Measurements from ENCODE around the gene GSTCD. TPM values are rescaled to one million over a fixed set of nuclear protein-coding genes. Genes with fewer than 3 reads are reported as not detected.

The GSTCD gene
- total and polyA plus RNA-seq, 9 of the 15 experiments (the other 6 are each of a cell fraction or from before 2014, with no cell fraction given), result 4.5 to 36.3 (median 16.0) TPM

GRCh38 chr4:105751718-105752299, 43.2 kb downstream of the GSTCD start:
- no peak for FAIRE-seq
- intact Hi-C loops (cut with micrococcal nuclease) (no loop called here), in situ Hi-C loops (cut with MboI) (no loop called here)
- H3K79me2 ChIP-seq (ENCODE audit: control insufficient read depth, insufficient read depth, low read length), result no peaks in the 10 kb centered on the region
- no peak overlapping the region for H2AFZ ChIP-seq (ENCODE audit: low read depth, low read length)
- H3K9me1 ChIP-seq (ENCODE audit: control insufficient read depth, insufficient read depth, low read length), result no peaks in the 10 kb centered on the region
- H3K9ac ChIP-seq (ENCODE audit: insufficient read depth in 1 of 2, low read depth in 2 of 2, low read length in 2 of 2), result no peak overlapping the region
- no peaks in the 10 kb centered on the region for H3K4me1 ChIP-seq (replicated peaks in 1 of 2; ENCODE audit: control insufficient read depth in 2 of 2, insufficient read depth in 2 of 2, low read length in 2 of 2)
- H3K4me2 ChIP-seq (ENCODE audit: insufficient read depth, low read length), result no peak overlapping the region
- no peaks in the 10 kb centered on the region for H4K20me1 ChIP-seq (replicated peaks; ENCODE audit: control insufficient read depth, insufficient read depth, low read length)
- no TSS peak for BruUV-seq (replicated peaks)
- 24% methylated on average over 2 of the region's 2 CpGs for WGBS (ENCODE audit: insufficient coverage, low coverage, missing lambda C conversion rate)
- no peaks in the 10 kb centered on the region for H3K27me3 ChIP-seq (ENCODE audit: control insufficient read depth in 2 of 2, insufficient read depth in 2 of 2, low read length in 2 of 2)
- no peak for DNase-seq (ENCODE audit: extremely low read depth in 1 of 4, low spot score in 3 of 4)
- TF ChIP-seq ZNF785 (CRISPR knock-in tag; IDR thresholded peaks at IDR 0.05) (no peak), ZNF354B (CRISPR knock-in tag; IDR thresholded peaks at IDR 0.05) (no peak), ZKSCAN8 (CRISPR knock-in tag; IDR thresholded peaks at IDR 0.05) (no peak), GTF2F1 (IDR thresholded peaks at IDR 0.05; ENCODE audit: low read depth, low read length) (no peak), YY1 (IDR thresholded peaks at IDR 0.05; ENCODE audit: borderline replicate concordance in 1 of 3, control insufficient read depth in 1 of 3, extremely low read depth in 1 of 3, insufficient read depth in 3 of 3, insufficient read length in 1 of 3, insufficient replicate concordance in 2 of 3, low read depth in 1 of 3, low read length in 2 of 3) (no peak), NFIX (CRISPR knock-in tag; IDR thresholded peaks at IDR 0.05; ENCODE audit: low read depth) (no peak)
- TF ChIP-seq, protein P1, sequence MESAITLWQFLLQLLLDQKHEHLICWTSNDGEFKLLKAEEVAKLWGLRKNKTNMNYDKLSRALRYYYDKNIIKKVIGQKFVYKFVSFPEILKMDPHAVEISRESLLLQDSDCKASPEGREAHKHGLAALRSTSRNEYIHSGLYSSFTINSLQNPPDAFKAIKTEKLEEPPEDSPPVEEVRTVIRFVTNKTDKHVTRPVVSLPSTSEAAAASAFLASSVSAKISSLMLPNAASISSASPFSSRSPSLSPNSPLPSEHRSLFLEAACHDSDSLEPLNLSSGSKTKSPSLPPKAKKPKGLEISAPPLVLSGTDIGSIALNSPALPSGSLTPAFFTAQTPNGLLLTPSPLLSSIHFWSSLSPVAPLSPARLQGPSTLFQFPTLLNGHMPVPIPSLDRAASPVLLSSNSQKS (CRISPR knock-in tag; IDR thresholded peaks at IDR 0.05), result no peak
- TF ChIP-seq, protein P2, sequence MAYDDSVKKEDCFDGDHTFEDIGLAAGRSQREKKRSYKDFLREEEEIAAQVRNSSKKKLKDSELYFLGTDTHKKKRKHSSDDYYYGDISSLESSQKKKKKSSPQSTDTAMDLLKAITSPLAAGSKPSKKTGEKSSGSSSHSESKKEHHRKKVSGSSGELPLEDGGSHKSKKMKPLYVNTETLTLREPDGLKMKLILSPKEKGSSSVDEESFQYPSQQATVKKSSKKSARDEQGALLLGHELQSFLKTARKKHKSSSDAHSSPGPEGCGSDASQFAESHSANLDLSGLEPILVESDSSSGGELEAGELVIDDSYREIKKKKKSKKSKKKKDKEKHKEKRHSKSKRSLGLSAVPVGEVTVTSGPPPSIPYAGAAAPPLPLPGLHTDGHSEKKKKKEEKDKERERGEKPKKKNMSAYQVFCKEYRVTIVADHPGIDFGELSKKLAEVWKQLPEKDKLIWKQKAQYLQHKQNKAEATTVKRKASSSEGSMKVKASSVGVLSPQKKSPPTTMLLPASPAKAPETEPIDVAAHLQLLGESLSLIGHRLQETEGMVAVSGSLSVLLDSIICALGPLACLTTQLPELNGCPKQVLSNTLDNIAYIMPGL (CRISPR knock-in tag; IDR thresholded peaks at IDR 0.05), result no peak
- TF ChIP-seq, protein P3, sequence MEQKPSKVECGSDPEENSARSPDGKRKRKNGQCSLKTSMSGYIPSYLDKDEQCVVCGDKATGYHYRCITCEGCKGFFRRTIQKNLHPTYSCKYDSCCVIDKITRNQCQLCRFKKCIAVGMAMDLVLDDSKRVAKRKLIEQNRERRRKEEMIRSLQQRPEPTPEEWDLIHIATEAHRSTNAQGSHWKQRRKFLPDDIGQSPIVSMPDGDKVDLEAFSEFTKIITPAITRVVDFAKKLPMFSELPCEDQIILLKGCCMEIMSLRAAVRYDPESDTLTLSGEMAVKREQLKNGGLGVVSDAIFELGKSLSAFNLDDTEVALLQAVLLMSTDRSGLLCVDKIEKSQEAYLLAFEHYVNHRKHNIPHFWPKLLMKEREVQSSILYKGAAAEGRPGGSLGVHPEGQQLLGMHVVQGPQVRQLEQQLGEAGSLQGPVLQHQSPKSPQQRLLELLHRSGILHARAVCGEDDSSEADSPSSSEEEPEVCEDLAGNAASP (IDR thresholded peaks at IDR 0.05), result no peak
- no peak overlapping the region for H3K4me3 ChIP-seq
- no peaks in the 10 kb centered on the region for H3K9me3 ChIP-seq (replicated peaks; ENCODE audit: control insufficient read depth, insufficient read depth, low read depth, low read length)
- ChIA-PET POLR2A (interaction anchor here (1.0 kb wide), 2 partner anchors 14 to 43 kb away, joined by 3 read pairs; no protein-coding TSS in a partner anchor), CTCF (ENCODE audit: low intra/inter-chr PET ratio) (no interaction called here)
- H3K36me3 ChIP-seq (ENCODE audit: control insufficient read depth, insufficient read depth, low read length), result no peaks in the 10 kb centered on the region
- ATAC-seq, result no peak
- H3K27ac ChIP-seq (ENCODE audit: extremely low read depth, low read depth, low read length), result no peak overlapping the region
